PC-9 (cell line): ENCODE results near the gene ATP10A. TPM values are rescaled to one million over a fixed set of nuclear protein-coding genes. Genes with fewer than 3 reads are reported as not detected.

Source experiments
- BruUV-seq: library from RNA; stranded (reverse); fragments of 400-500 nt; replicated peaks from 2 replicates; lab custom pipeline; 2021; lab: Mats Ljungman, UMichigan
- CTCF ChIA-PET: fragments of 300-600 bp; sonication (Branson Sonifier 250); formaldehyde crosslinking; loops from one replicate; lab custom pipeline; 2022; ENCODE audit warnings: antibody characterized with exemption; lab: Charles Lee
- POLR2A ChIA-PET: fragments of 300-600 bp; sonication (Branson Sonifier 250); formaldehyde crosslinking; loops from one replicate; lab custom pipeline; 2022; ENCODE audit warnings: antibody characterized with exemption; ENCODE audit not compliant: unreplicated experiment; lab: Charles Lee
- DNase-seq, 2 experiments: peaks; one replicate each; pipeline versions ENCODE4 v3.0.0 to v3.0.0-alpha.2; 2015 to 2022; ENCODE audit warnings: mixed read lengths in 1 of 2
- H2AFZ ChIP-seq: fragments of 200-600 bp; sonication (generic); 2 replicates; pipeline ENCODE4 v1.8.1; 2017; ENCODE audit warnings: antibody characterized with exemption
- H3F3A ChIP-seq: fragments of 200-600 bp; sonication (generic); 2 replicates; pipeline ENCODE4 v1.8.1; 2017; ENCODE audit warnings: antibody characterized with exemption, mild to moderate bottlenecking, low read depth; ENCODE audit not compliant: insufficient read depth
- H3K27ac ChIP-seq: fragments of 200-600 bp; sonication (generic); 2 replicates; pipeline ENCODE4 v1.6.1; 2016; ENCODE audit warnings: mixed run types
- H3K27me3 ChIP-seq: fragments of 200-600 bp; sonication (generic); 2 replicates; pipeline ENCODE4 v1.6.1; 2016; ENCODE audit warnings: low read depth, mixed run types; ENCODE audit not compliant: insufficient read depth
- H3K36me3 ChIP-seq: fragments of 200-600 bp; sonication (generic); 2 replicates; pipeline ENCODE4 v1.6.1; 2016; ENCODE audit warnings: low read depth, mixed run types
- H3K4me1 ChIP-seq: fragments of 200-600 bp; sonication (generic); replicated peaks from 2 replicates; pipeline ENCODE4 v1.6.1; 2016; ENCODE audit warnings: mixed run types; ENCODE audit not compliant: insufficient read depth
- H3K4me2 ChIP-seq: fragments of 200-600 bp; sonication (generic); 2 replicates; pipeline ENCODE4 v1.6.1; 2017; ENCODE audit warnings: mixed run types
- H3K4me3 ChIP-seq: fragments of 200-600 bp; sonication (generic); 2 replicates; pipeline ENCODE4 v1.6.1; 2016; ENCODE audit warnings: mixed run types
- H3K79me2 ChIP-seq: fragments of 200-600 bp; sonication (generic); 2 replicates; pipeline ENCODE4 v1.6.1; 2017; ENCODE audit warnings: low read depth, mixed run types
- H3K9me2 ChIP-seq: fragments of 200-600 bp; sonication (generic); 2 replicates; pipeline ENCODE4 v1.8.1; 2017; ENCODE audit warnings: mild to moderate bottlenecking; ENCODE audit not compliant: insufficient read depth
- H3K9me3 ChIP-seq: fragments of 200-600 bp; sonication (generic); 2 replicates; pipeline ENCODE4 v1.8.1; 2016; ENCODE audit warnings: low read depth; ENCODE audit not compliant: insufficient read depth
- H4K20me1 ChIP-seq: fragments of 200-600 bp; sonication (generic); 2 replicates; pipeline ENCODE4 v1.8.1; 2017; ENCODE audit not compliant: insufficient read depth
- EZH2 ChIP-seq: fragments of 200-600 bp; sonication (generic); IDR thresholded peaks from 2 replicates; pipeline ENCODE4 v1.8.0; 2017; ENCODE audit warnings: antibody characterized with exemption, low read depth
- intact Hi-C: fragments of 100-400 bp; cut with micrococcal nuclease; formaldehyde crosslinking; loops from one replicate; pipeline ENCODE4 v1.10.0; 2022; ENCODE audit not compliant: unreplicated experiment
- total RNA-seq: library from RNA; stranded (reverse); gene quantifications from 2 replicates; pipeline ENCODE4 v1.2.3, GENCODE V29; 2021
- TF ChIP-seq, protein P1 (sequence below): fragments of 200-600 bp; sonication (generic); conservative IDR thresholded peaks from 2 replicates; pipeline ENCODE4 v1.6.1; 2017; ENCODE audit warnings: mixed run types, antibody characterized with exemption, mild to moderate bottlenecking, moderate library complexity

ATP10A gene
- total RNA-seq, 1 experiment from 2014 or later: not detected

DNA sequence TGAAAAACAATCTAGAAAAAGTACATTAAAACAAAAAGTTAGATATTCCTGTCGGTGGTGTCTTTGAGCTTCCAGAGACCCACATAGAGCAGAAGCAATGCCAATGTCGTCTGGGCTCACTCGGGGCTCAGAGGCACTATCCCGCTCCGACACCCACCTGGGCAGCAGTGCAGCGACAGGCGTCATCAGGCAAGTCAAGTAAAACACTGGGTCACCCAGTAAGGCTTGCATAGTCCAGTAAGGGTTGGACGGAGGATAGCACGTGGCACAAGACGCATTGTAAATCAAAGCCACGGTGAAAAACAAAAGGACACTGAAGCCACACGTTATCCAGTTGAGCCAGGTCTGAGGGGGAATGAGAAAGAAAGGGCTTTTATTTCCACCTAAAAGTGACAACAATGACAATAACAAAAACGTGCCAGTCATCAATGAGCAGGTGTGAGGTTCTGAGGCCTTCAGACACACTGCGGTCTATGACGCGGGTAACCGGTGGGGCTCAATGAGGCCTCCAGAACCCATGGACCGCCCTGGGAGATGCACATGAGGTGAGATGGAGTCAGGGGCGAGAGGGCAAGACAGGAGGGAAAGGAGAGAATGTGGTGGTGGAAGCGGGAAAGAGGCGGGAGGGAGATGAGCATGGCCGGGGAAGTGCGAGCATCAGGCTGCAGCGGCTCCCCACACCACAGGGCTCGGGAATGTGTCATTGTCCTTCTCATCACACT lies 183.0 kb downstream of the ATP10A start:
- TF ChIP-seq, protein P1, sequence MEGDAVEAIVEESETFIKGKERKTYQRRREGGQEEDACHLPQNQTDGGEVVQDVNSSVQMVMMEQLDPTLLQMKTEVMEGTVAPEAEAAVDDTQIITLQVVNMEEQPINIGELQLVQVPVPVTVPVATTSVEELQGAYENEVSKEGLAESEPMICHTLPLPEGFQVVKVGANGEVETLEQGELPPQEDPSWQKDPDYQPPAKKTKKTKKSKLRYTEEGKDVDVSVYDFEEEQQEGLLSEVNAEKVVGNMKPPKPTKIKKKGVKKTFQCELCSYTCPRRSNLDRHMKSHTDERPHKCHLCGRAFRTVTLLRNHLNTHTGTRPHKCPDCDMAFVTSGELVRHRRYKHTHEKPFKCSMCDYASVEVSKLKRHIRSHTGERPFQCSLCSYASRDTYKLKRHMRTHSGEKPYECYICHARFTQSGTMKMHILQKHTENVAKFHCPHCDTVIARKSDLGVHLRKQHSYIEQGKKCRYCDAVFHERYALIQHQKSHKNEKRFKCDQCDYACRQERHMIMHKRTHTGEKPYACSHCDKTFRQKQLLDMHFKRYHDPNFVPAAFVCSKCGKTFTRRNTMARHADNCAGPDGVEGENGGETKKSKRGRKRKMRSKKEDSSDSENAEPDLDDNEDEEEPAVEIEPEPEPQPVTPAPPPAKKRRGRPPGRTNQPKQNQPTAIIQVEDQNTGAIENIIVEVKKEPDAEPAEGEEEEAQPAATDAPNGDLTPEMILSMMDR: no peak
- no peak for TF ChIP-seq EZH2
- Histone ChIP-seq H3K79me2 (no peaks in the 10 kb centered on the region), H3K9me3 (no peaks in the 10 kb centered on the region), H3K4me3 (no peak overlapping the region), H3K4me1 (no peaks in the 10 kb centered on the region), H4K20me1 (no peaks in the 10 kb centered on the region), H3K27me3 (peaks cover 26% of the 10 kb centered on the region), H3F3A (no peaks in the 10 kb centered on the region), H3K4me2 (no peak overlapping the region), H3K9me2 (no peaks in the 10 kb centered on the region), H3K36me3 (no peaks in the 10 kb centered on the region), H3K27ac (no peak overlapping the region), H2AFZ (no peak overlapping the region)
- BruUV-seq: no TSS peak
- CTCF ChIA-PET: no interaction called here
- intact Hi-C loops: no loop called here
- POLR2A ChIA-PET: no interaction called here
- no peak for DNase-seq

DNA sequence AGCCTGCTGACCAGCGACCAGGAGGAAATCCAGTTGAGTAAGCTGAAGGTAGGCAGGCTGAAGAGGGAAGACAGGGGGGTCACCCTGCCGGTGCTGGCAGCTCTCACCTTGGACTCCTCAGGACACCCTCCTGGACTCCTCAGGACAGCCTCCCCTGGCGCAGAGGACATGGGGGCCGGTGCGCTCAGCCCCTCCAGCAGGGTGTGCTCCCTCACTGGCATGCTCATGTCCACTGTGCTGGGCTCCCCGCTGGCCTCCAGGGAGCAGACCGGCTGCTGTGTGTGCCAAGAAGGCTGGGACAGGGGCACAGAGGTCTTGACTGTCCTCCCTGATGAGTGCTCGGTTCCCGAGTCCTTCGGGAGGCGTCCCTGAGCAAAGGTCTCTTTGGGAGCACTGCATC lies 183.6 kb downstream of the ATP10A start:
- Histone ChIP-seq H3K27ac (no peak overlapping the region), H3K4me1 (no peaks in the 10 kb centered on the region), H4K20me1 (no peaks in the 10 kb centered on the region), H3K4me3 (no peak overlapping the region), H3K4me2 (no peak overlapping the region), H3K9me2 (no peaks in the 10 kb centered on the region), H3K9me3 (no peaks in the 10 kb centered on the region), H3K79me2 (no peaks in the 10 kb centered on the region), H3K27me3 (peaks cover 31% of the 10 kb centered on the region), H2AFZ (no peak overlapping the region), H3F3A (no peaks in the 10 kb centered on the region), H3K36me3 (no peaks in the 10 kb centered on the region)
- BruUV-seq: no TSS peak
- TF ChIP-seq EZH2: no peak
- TF ChIP-seq, protein P1: no peak
- CTCF ChIA-PET: no interaction called here
- DNase-seq: no peak
- POLR2A ChIA-PET: no interaction called here
- intact Hi-C loops: no loop called here

DNA sequence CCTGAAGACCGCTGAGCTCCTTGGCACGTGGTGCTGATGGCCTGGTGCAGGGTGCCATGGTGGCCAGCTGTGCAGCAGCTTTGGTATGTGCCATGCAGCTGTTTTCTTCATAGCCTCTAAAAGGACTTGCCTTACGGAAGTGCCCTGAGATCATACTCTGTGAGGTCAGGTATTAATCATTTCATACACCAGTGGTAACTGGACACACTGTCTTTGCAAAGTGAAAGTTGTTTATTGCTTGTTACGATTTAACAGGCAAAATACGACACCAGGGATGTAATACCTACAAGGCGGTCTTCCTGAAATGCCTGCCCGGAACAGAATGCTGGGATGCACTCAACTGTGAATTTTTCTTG lies 184.6 kb downstream of the ATP10A start:
- BruUV-seq: no TSS peak
- Histone ChIP-seq H2AFZ (no peak overlapping the region), H3F3A (no peaks in the 10 kb centered on the region), H3K36me3 (no peaks in the 10 kb centered on the region), H3K4me3 (no peak overlapping the region), H3K27ac (no peak overlapping the region), H3K4me2 (no peak overlapping the region), H3K9me3 (no peaks in the 10 kb centered on the region), H3K79me2 (no peaks in the 10 kb centered on the region), H3K27me3 (peaks cover 37% of the 10 kb centered on the region), H3K4me1 (no peaks in the 10 kb centered on the region), H3K9me2 (no peaks in the 10 kb centered on the region), H4K20me1 (no peaks in the 10 kb centered on the region)
- ChIA-PET POLR2A (no interaction called here), CTCF (no interaction called here)
- intact Hi-C loops: no loop called here
- DNase-seq: no peak
- TF ChIP-seq, protein P1: no peak
- TF ChIP-seq EZH2: no peak
